Loucy (cell line): Measurements from ENCODE around the gene SYNGAP1.

Source experiments
- H2AFZ ChIP-seq: fragments of 200-600 bp; sonication (generic); 2 replicates; pipeline ENCODE4 v1.6.0; 2016; ENCODE audit warnings: antibody characterized with exemption, mild to moderate bottlenecking, low read length, moderate library complexity
- H3F3A ChIP-seq: fragments of 200-600 bp; 2 replicates; pipeline ENCODE4 v1.6.0; 2016; ENCODE audit warnings: antibody characterized with exemption, low read depth, mild to moderate bottlenecking
- H3K27me3 ChIP-seq: fragments of 200-600 bp; sonication (generic); 2 replicates; pipeline ENCODE4 v1.6.1; 2014; ENCODE audit warnings: low read length, mild to moderate bottlenecking; ENCODE audit not compliant: insufficient read depth, poor library complexity, severe bottlenecking
- H3K36me3 ChIP-seq: fragments of 200-600 bp; sonication (generic); 2 replicates; pipeline ENCODE4 v1.6.1; 2016; ENCODE audit warnings: low read length; ENCODE audit not compliant: insufficient read depth
- H3K4me1 ChIP-seq: fragments of 200-600 bp; sonication (generic); 2 replicates; pipeline ENCODE4 v1.5.1; 2014; ENCODE audit warnings: low read length, mild to moderate bottlenecking; ENCODE audit not compliant: insufficient read depth, poor library complexity, severe bottlenecking
- H3K4me2 ChIP-seq: fragments of 200-600 bp; sonication (generic); 2 replicates; pipeline ENCODE4 v1.6.0; 2014; ENCODE audit warnings: antibody characterized with exemption, low read length, low read depth, mild to moderate bottlenecking; ENCODE audit not compliant: poor library complexity, severe bottlenecking
- H3K4me3 ChIP-seq: fragments of 200-600 bp; sonication (generic); 2 replicates; pipeline ENCODE4 v1.5.1; 2014; ENCODE audit warnings: low read length, mild to moderate bottlenecking, mixed read lengths; ENCODE audit not compliant: poor library complexity, severe bottlenecking
- H3K79me2 ChIP-seq: fragments of 200-600 bp; sonication (generic); 2 replicates; pipeline ENCODE4 v1.6.1; 2014; ENCODE audit warnings: low read length; ENCODE audit not compliant: insufficient read depth
- H3K9ac ChIP-seq: fragments of 200-600 bp; sonication (generic); 2 replicates; pipeline ENCODE4 v1.6.0; 2014; ENCODE audit warnings: mild to moderate bottlenecking, low read depth, low read length, moderate library complexity; ENCODE audit not compliant: poor library complexity, severe bottlenecking
- H3K9me2 ChIP-seq: fragments of 200-600 bp; sonication (generic); replicated peaks from 2 replicates; pipeline ENCODE4 v1.6.1; 2016; ENCODE audit warnings: low read depth, low read length, mixed read lengths
- H3K9me3 ChIP-seq: fragments of 200-600 bp; sonication (generic); 2 replicates; pipeline ENCODE4 v1.6.1; 2014; ENCODE audit warnings: mild to moderate bottlenecking, antibody characterized with exemption, low read length, low read depth; ENCODE audit not compliant: insufficient read depth
- H4K20me1 ChIP-seq: fragments of 200-600 bp; sonication (generic); 2 replicates; pipeline ENCODE4 v1.6.0; 2014; ENCODE audit warnings: antibody characterized with exemption, low read length, mild to moderate bottlenecking; ENCODE audit not compliant: insufficient read depth, poor library complexity, severe bottlenecking
- EZH2phosphoT487 ChIP-seq: fragments of 200-600 bp; IDR thresholded peaks from 2 replicates; pipeline ENCODE4 v1.6.1; 2018; ENCODE audit warnings: antibody characterized with exemption, mild to moderate bottlenecking, moderate library complexity, borderline replicate concordance
- TF ChIP-seq, protein P1 (sequence below): fragments of 200-600 bp; sonication (generic); conservative IDR thresholded peaks from 2 replicates; pipeline ENCODE4 v1.5.1; 2014; ENCODE audit warnings: mild to moderate bottlenecking, antibody characterized with exemption, low read length

The SYNGAP1 gene

DNA sequence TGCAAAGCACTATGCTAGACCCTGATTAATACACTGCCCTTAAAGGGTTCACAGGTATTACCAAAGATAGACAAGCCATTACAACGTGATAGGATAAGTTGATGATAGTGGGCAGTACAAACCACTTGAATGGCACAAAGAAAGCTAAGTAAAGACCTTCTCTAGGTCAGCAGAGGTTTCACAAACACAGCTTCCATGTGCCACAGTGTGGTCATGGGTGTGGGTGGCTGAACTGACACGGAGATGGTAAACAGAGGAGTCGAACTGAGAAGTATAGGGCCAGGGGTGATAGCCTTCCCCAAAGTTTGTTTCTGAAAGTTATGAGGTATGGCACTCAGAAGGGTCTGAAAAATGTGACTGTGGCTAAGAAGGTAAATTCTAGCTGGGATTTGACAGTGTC lies 38.8 kb downstream of the SYNGAP1 start:
- Histone ChIP-seq H3K36me3 (no peaks in the 10 kb centered on the region), H3K9me3 (no peaks in the 10 kb centered on the region), H2AFZ (no peak overlapping the region), H3K4me2 (no peak overlapping the region), H3K9ac (no peak overlapping the region), H3F3A (no peaks in the 10 kb centered on the region), H3K4me1 (peaks cover 10% of the 10 kb centered on the region), H3K9me2 (no peaks in the 10 kb centered on the region), H4K20me1 (no peaks in the 10 kb centered on the region), H3K79me2 (peaks cover 15% of the 10 kb centered on the region), H3K27me3 (no peaks in the 10 kb centered on the region), H3K4me3 (no peak overlapping the region)
- TF ChIP-seq EZH2phosphoT487: no peak
- TF ChIP-seq, protein P1, sequence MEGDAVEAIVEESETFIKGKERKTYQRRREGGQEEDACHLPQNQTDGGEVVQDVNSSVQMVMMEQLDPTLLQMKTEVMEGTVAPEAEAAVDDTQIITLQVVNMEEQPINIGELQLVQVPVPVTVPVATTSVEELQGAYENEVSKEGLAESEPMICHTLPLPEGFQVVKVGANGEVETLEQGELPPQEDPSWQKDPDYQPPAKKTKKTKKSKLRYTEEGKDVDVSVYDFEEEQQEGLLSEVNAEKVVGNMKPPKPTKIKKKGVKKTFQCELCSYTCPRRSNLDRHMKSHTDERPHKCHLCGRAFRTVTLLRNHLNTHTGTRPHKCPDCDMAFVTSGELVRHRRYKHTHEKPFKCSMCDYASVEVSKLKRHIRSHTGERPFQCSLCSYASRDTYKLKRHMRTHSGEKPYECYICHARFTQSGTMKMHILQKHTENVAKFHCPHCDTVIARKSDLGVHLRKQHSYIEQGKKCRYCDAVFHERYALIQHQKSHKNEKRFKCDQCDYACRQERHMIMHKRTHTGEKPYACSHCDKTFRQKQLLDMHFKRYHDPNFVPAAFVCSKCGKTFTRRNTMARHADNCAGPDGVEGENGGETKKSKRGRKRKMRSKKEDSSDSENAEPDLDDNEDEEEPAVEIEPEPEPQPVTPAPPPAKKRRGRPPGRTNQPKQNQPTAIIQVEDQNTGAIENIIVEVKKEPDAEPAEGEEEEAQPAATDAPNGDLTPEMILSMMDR: no peak

GRCh38 chr6:33459226-33459625 lies 39.4 kb downstream of the SYNGAP1 start:
- H3K4me2 ChIP-seq: no peak overlapping the region
- no peaks in the 10 kb centered on the region for H3K9me2 ChIP-seq
- no peak overlapping the region for H2AFZ ChIP-seq
- peaks cover 15% of the 10 kb centered on the region for H3K79me2 ChIP-seq
- no peaks in the 10 kb centered on the region for H3K36me3 ChIP-seq
- TF ChIP-seq, protein P1: no peak
- TF ChIP-seq EZH2phosphoT487: no peak
- H4K20me1 ChIP-seq: no peaks in the 10 kb centered on the region
- no peaks in the 10 kb centered on the region for H3K27me3 ChIP-seq
- H3F3A ChIP-seq: no peaks in the 10 kb centered on the region
- H3K4me3 ChIP-seq: no peak overlapping the region
- H3K9ac ChIP-seq: no peak overlapping the region
- H3K4me1 ChIP-seq: peaks cover 10% of the 10 kb centered on the region
- H3K9me3 ChIP-seq: no peaks in the 10 kb centered on the region

GRCh38 chr6:33466075-33466735 lies 46.3 kb downstream of the SYNGAP1 start:
- Histone ChIP-seq H3K4me1 (no peaks in the 10 kb centered on the region), H3K36me3 (no peaks in the 10 kb centered on the region), H2AFZ (no peak overlapping the region), H3K27me3 (no peaks in the 10 kb centered on the region), H3K4me3 (no peak overlapping the region), H3F3A (no peaks in the 10 kb centered on the region), H3K9ac (no peak overlapping the region), H3K9me3 (no peaks in the 10 kb centered on the region), H4K20me1 (no peaks in the 10 kb centered on the region), H3K79me2 (no peaks in the 10 kb centered on the region), H3K9me2 (no peaks in the 10 kb centered on the region), H3K4me2 (no peak overlapping the region)
- TF ChIP-seq EZH2phosphoT487: no peak
- TF ChIP-seq, protein P1: no peak
